Endometrium (tissue), 2 donors: ENCODE data around the gene VRK1.

Experiments
- FAIRE-seq: peaks from 2 replicates; lab custom pipeline; 2012; peaks lifted over from hg19 to GRCh38; lab: Jason Lieb, UNC
- donor health status: control.
- donor health status: control.

VRK1 gene

DNA sequence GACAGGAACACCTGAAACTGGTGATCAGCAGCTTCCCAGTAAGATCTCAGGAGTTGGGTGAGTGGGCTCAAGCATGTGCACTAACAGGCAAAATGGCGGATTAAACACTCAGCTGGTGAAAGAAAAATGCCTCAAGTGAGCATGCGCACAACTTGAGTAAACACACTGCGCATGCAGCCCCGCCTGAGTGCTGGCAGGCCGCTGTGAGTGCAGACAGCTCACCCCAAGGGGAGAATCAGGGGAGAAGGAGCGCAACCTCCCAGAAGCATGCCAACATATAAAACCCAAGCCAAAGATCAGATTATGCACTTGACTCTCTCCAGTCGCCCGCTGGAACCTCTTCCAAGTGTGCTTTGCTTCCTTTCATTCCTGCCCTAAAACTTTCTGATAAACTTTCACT lies 125.8 kb downstream of the VRK1 start:
- FAIRE-seq: no peak

DNA sequence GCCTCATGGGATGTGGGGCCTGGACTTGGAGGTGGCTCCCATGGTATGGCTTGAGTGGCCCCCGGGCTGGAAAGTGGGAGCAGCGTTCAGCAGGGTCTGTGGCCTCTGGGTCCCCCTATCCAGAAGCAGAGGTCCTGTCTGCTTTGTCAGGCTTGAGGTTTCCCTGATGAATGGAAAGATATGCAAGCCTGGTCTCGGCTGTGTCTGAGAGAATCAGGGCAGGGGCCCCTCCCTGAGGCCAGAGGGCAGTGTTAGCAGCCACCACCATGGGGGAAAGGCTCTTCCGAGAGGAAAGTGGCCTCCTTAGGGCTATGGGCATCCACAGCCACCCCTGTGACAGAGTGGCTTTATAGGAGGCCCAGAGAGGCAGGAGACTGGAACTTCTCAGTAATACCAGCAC lies 128.2 kb downstream of the VRK1 start:
- no peak for FAIRE-seq

GRCh38 chr14:96926001-96926400 lies 128.8 kb downstream of the VRK1 start:
- FAIRE-seq: no peak

GRCh38 chr14:96928779-96929380 lies 131.7 kb downstream of the VRK1 start:
- FAIRE-seq: no peak

DNA sequence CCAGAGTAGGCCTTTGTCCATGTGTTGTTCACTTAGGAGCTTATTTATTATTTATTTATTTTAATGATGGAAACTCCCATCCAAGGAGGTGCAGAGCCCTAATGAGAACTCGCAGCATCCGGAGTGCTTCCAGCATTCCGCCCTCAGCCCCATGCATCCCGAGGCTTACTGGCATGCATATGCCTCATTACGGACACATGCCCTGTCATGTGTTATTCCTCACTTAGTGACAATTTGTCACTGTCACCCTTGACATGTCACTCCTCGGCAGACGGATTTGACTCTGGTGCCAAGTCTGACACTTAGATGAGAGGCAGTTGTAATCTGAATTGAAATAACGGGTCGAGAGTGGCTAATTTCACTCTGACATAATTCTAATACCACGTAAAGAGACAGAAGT lies 132.8 kb downstream of the VRK1 start:
- no peak for FAIRE-seq

DNA sequence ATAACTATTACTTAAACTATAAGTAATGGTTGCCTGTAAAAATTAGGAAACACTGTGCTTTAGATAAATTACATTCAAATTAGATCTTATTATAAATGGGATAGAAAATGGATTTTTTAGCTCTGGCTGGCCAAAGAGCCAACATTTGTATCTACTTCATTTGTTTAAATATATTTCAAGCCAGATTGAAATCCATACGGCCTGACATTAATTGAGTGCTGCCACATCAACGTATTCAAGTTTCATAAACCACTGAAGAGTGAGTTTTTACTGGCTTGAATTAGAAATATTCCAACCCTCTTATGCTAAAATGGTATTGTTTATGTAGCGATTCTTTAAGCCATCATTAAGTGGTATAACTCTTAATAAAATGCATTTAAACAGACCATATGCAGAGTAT lies 133.3 kb downstream of the VRK1 start:
- FAIRE-seq: no peak
